Cortex of kidney (tissue), 1 donor: ENCODE data around the gene PELI1.

Source experiments
- DNase-seq: peaks from one replicate; lab custom pipeline; 2025; lab: John Stamatoyannopoulos, UW

Gene PELI1

DNA sequence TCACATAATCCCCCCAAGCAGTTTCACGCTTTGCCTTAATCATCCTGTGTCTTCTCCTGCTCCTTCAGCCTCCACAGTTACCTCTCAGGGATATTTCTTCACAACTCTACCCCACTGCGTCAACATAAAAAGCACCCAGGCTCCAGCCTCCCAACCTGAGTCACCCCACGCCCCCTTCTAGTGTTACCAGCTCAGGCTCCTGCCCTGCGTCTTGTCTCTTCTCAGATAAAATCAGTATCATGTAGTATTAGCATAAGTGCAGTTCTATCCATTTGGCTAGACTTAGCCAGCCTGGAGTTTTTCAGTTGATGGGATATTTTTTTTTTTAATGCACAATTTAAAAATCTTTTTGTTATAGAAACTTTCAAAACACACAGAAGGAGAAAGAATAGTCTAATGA, 9.6 kb upstream of the PELI1 start:
- no peak for DNase-seq

DNA sequence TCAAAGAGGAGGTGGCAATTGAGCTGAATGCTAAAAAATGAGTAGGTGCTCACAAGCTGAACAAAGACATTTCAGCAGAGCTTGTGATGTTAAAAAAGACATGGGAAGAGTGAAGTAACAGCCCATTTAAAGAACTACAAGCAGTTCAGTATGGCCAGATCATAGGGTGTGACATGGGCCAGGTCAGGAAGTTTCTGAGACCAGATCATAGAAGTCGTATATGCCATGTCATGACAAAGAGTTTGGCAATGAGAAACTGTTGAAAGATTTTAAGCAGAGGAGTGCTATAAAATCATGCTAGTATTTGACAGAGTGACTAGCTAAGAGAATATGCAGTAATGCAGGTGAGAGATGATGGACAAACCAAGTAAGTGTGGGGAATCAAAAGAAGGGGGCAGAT, 7.3 kb upstream of the PELI1 start:
- no peak for DNase-seq

DNA sequence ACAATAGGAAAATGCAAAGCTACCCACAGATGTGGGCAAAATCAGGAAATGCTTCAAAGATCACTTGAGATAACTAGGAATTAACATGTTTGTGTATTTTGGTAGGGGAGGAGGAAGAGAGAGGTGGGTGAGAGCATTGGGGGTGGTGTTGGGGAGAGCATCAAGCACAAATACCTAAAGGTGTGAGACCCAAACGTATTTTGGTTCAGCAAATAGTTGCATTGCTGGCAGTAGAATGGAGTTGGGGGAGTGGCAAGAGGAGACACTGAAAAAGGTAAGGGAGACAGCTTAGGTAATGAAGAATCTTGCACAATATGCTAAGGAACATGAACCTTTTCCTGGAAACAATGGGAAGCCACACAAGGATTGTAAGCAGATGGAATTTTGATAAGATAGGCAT, 1.5 kb upstream of the PELI1 start:
- no peak for DNase-seq

DNA sequence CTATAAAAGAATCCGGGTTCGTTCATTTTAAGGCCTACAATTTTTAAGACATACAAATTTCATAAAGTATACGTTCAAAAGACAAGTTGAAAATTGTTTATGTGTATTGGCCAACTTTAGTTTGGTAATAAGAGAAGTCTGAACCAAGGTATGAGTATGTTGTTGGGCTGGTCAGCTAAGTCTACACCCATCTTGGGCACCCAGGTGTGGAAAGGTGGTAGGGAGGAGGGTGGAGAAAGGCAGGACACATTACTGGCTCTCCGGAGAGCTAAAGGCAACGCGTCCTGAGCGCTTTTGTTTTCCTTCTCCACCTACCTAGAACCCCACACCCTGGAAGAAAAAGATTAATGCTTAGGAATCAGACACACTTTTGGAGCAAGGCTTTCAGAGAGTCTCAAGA, 899 bp upstream of the PELI1 start:
- DNase-seq, result no peak

DNA sequence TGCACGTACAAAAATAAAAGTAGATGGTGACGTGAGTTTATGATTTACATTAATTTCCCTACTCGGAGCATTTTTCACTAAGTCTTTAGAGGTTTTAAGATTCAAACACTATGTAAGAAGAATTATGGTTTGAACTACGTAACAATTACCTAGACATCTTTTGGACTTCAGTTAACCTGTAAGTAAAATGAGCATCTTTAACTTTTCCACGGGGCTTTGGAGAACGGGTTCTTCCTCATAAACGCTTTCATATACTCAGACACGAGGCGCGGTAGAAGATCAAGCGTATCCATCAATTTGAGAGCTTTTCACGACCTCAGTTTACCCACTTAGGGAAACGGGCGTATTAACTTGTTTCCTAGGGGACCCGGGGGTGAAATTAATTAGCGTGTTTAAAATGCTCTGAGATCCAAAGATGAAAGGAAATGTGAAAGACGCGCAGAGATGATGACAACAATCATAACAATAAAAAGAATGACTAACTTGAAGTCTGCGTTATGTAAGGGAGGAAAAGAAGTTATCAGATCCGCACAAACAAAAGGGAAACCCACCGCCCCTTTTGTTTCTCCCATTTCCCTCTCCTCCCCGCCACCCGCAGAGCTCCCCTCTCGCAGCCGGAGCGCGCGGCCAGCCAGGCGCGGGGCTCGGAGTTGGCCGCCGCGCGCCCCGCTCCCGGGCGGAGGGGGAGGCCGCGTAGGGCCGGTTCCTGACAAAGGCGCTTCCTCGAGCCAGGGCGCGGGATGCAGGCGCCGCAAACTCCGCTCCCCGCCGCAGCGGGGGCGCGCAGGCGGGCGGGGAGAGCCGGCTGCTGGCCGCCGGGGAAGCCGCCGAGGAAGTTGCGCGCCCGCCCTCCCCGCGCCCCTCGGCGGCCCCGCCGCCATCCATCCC, 807 bp downstream of the PELI1 start:
- no peak for DNase-seq

DNA sequence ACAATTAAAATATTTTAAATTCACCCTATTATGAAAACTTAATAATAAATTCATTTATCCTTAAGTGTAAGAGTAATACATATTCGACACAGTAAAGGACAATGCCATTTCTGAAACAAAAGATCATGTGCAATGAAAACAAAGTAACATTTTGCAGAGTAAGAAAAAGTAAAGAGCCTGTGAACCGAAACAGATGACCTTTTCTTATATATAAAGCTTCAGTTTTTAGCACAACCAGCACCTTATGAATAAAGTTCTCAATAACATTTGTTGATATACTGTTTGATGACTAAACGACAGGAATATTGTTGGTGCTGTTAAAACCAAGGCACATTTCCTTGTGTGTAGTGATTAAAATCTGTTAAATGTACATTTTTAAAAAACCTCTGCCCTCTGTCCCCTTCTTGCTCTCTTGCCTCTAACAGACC, 1.5 kb downstream of the PELI1 start:
- no peak for DNase-seq

DNA sequence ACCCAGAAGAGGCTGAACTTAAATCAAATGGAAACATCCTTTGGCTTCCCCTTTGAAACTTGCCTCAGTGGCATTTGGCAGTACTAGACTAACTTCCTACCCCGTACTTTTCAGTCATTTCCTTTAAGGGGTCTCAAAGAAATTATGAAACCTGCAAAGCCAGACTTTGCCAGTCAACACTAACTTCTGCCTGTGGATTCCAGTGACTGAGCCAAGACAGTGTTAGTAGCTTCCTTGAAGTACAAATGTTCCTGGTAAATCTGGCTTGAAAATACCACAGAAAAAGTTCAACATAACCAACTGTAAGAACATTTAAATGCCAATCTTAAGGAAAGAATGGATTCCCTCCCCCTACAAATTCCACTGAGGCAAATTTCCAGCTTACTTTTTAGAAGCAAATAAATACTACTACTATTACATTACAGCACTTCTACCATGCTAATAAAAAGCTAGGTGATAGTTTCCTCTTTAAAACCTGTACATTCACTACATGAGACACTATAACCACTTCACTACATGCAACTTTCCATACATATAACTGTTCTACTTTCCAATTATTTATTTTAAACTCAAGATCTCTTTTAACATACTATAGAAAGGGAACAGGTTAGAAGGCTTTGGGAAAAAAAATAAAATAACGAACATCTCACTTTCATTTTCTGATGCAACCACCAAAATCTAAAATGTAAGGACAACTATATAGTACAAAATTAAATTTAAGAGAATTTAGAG, 2.4 kb downstream of the PELI1 start:
- no peak for DNase-seq

DNA sequence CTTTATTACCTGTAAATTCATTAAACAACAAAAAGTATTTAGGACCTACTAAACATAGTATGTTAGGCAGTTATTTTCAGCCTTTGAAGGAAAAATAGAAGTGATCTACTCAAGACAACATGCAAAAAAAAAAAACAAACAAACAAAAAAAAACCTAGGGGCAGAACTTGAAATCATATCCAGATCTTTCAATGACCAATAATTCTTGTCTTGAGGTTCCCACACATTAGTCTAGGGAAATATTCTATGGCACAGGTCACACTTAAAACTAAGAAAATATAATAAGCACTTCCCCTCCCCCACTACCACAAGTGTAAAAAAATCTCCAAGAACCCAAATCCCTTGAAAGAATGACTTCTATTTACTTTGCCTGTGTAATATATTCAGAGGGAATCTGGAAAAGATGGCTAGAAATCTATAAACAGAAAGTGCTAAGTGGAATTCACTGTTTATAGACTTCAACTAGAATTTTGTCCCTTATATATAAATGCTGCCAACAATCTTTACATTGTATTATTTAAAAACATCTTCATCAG, 3.5 kb downstream of the PELI1 start:
- DNase-seq, result no peak

DNA sequence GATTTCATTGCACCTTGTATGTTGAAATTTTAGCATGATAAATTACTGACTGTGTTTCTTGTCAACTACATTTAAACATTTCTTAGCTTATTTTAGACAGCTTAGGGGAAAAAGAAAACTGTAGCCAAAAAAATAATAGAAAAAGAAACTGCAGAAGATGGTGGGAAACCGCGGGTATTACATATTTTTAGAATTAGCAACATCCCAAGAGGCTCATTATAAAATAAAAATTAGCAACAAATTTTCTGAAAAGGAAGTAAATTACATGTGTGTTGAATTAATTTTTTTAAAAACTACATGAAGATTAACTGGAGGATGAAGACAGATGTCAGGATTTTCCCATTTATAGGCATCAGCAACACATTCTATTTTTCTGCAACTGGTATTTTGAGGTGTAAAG, 4.3 kb downstream of the PELI1 start:
- no peak for DNase-seq

DNA sequence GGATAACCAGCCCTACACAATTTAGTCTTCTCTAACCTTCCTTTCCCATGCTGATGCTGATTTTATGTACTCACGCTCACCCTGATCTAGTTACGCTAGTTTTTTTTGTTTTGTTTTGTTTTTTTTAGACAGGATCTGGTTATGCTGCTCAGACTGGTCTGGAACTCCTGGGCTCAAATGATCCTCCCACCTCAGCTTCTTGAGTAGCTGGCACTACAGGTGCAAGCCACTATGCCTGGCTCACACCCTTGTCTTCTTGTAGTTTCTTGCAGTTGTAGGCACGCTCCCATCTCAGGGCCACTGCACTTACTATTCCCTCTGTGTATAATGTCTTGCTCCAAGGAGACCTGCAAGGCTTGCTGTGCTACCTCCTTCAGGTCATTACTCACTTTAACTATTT, 6.2 kb downstream of the PELI1 start:
- no peak for DNase-seq

DNA sequence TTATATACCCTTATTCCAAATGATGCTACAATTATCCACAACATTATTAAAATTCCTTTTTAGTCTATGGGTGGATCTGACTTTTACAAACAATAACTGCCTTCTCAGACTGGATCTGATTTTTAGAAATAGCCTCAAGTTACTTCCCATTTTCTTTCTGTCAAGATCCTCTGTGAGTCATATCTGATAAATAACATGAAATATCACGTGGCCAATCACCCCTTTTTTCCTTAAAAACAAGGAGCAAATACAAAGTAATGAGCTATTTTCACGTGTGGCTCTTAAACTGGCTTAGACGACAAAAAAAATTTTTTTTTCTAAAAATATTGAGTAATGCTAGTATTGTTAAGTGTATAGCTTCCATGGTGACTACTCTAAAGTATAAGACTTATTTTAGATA, 6.7 kb downstream of the PELI1 start:
- no peak for DNase-seq

DNA sequence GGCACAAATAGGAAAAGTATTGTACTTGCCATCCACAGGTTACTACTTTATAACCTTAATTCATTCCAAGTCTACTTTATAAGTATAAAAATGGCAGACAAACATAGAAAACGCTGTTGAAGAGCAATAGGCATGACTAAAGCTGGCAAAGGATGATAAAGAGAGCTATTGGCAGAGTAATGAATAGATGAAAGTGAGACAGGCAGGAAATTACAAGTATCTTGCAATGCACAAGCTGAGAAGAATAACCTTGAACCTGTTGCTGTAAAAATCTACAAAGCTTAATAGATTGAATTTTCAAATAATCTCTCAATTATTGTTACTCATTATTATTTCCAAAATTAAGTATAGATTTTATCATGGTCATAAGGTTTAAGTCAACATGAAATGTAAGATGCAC, 8.8 kb downstream of the PELI1 start:
- DNase-seq, result no peak

DNA sequence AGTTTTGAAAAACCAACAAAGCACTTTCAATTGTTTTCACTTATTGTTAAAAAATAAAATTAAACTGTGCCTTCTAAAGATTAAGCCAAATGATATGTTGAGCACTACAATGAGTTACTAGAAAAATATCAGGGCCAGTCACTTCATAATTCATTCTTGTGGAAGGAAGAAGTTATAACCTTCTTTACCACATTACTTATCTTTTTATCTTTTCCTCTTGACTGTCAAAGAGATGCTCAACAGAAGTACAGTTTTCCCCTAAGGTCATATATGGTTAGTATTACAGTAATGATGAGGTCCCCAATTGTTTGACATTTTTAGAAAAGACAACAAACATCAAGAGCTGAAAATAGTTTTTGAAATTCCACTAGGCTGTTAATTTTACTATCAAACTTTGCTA, 9.4 kb downstream of the PELI1 start:
- no peak for DNase-seq

DNA sequence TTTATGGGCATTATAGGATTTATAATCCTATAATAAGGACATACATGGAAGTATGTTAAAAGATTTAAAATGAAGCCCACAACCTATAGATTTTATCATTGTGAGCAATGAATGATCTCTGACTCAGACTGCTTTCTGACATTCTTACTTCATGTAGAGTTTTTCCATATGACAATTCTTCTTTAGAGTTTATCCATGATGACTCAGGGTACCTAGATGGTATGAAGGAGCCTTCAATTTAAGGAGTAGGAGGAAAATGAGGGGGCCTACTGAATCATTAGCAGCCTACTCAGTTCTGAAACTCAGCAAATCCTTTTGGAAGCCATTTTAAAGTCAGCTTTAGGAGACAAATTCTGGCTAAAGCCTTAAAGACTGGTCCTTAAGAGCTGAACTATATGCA, 10.4 kb downstream of the PELI1 start:
- no peak for DNase-seq

DNA sequence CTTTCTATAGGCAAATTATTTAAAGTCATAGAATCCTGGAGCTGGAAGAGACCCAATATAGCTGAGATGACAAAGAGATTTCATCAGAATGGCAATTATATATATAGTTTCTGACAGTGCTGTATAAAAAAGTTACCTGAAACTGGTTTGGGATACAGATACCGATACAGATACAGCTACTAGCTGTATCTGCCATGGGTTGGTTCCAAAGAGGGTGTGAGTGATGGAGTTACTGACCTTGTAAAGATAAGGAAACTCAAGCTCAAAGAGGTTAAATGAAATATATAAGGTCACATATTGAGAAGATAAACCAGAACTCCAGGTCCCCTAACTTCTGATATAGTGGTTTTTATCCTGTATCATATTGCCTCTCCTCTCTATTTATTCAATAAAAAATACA, 10.9 kb downstream of the PELI1 start:
- DNase-seq, result no peak

DNA sequence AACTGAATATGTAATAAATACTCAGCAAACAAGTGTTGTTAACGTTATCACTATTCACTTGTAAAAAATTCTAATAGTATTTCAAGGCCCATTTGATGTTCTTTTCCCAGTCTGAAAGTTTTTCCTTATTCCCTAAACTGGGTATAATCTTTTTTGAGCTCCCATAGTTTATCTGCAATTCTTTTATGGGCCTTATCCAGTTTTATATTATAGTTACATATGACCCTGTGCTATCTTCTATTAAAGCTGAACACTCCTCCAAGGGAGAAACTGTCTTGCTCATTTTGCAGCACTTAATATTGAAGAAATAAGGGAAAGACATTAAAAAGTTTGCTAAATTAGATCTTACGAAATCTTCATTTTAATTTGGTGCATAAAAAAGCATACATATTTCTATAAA, 13.9 kb downstream of the PELI1 start:
- DNase-seq, result no peak

DNA sequence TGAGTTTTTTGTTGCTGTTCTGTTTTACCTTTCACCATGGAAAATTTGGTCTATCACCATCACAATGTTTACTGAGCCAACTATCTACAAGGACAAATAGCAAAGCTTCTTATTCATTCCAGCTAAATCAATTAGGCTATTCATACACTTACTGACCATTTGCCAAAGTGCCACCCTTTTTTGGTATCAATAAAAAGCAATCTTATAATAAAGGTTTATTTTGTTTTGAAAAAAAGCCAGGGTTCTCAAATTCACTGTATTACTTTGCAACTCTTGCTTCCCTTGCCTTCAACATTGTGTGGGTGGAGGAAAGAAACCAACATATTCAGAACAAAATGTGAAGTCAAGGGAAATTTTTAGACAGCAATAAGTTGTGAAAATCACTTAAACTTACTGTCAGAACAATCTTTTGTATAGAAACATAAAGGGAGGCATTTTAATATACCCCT, 15.3 kb downstream of the PELI1 start:
- no peak for DNase-seq

DNA sequence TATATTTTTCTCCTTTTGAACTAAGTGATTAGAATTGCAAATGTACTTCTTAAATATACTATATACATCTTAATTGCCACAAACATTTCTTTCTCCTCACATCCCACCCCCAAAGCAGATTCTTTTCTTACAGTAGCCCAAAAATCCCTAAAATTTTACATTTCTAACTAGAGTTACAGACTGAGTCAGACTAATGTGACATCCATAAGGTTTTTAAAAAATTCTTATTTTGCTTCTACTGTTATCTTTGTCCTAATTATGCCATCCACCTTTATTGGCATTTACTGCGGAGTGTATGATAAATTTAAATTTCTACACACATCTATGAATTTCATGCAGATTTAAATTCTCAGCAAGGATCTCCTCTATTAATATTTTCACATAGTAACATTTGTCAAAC, 15.8 kb downstream of the PELI1 start:
- no peak for DNase-seq

DNA sequence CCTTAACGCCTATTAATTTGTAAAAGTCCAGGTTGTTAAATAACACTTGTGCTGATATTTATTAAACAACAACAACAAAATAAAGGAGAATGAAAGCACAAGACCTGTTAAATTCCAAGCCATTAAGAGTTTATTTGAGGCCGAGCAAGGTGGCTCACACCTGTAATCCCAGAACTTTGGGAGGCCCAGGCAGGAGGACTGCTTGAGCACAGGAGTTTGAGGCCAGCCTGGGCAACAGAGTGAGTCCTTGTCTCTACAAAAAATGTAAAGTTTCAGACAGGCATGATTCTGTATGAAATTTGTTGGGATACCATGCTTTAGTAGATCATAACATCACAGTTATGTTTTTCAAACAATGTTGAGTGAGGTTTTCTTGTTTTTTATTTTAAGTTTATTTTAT, 17.1 kb downstream of the PELI1 start:
- no peak for DNase-seq

DNA sequence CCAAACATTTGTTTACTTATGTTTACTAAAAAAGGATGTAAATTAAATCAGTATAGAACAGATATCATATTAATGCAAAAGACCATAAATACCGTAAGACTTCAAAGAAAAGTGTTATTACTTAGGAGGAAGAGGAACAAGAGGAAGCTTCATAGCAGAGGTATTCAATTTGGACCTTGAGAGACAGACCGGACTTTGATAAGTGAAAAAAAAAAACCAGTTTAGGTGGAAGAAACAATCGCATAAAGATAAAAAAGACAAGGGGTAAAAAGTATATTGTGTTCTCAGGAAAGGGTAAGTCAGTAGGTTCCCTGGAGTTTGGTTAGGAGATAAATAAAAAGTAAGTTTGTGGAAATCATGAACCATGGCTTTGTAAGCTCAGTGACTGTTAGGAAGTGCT, 17.6 kb downstream of the PELI1 start:
- DNase-seq, result no peak

DNA sequence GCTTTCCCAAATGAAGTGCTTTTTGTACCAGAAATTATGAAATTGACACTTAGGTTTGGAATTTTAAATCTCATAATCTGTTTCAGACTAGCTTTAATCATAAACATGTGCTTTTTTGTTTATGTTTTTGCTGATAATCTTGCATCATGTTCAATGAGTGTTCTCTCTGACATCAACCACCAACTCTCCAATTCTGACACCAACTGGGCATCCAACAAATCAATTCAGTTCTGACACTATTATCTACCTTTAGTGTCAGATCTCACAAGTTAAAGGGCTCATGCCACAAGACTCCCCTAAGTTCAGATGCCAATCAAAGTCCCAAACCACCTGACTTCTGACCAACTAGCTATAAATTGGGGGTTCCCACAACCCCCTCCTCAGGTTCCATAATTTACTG, 19.6 kb downstream of the PELI1 start:
- no peak for DNase-seq

DNA sequence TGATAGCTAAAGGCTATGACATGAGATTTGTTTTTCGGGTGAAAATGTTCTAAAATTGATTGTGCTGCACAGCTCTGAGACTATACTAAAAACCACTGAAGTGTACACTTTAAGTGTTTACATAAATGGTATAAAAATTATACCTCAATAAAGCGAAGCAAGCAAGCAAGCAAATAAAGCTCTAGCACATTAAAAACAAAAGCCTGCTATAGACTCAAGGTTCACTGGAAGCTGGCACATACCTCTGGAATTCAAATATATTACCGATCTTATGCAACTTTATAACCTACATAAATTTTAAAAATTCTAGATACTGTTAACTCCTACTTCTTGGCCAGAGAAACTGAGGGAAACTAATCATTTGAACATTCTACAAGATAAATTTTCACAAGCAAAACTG, 20.1 kb downstream of the PELI1 start:
- no peak for DNase-seq

DNA sequence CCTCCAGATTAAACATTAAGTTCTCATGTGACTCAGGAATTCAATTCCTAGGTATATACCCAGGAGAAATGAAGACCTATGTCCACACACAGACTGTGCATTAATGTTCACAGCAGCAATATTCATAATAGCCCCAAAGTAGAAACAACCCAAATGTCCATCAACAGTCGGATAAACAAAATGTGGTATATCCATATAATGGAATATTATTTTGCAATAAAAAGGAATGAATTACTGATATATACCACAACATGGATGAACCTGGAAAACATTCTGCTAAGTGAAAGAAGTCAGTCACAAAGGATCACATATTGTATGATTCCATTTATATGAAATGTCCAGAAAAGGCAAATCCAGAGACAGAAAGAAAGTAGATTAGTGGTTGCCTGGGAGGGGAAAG, 20.5 kb downstream of the PELI1 start:
- no peak for DNase-seq
